Measurements from ENCODE around the gene IL1RAPL2. TPM values are rescaled to one million over a fixed set of nuclear protein-coding genes. Genes with fewer than 3 reads are reported as not detected.
"Not testable (repeated sequence)": the region's sequence is repeated elsewhere in the genome, so short reads cannot be mapped to it uniquely, and the experiment has no call there.

IL1RAPL2 gene
- polyA plus RNA-seq, 2 of the 4 experiments (the other 2 are of a cell fraction), result not detected

DNA sequence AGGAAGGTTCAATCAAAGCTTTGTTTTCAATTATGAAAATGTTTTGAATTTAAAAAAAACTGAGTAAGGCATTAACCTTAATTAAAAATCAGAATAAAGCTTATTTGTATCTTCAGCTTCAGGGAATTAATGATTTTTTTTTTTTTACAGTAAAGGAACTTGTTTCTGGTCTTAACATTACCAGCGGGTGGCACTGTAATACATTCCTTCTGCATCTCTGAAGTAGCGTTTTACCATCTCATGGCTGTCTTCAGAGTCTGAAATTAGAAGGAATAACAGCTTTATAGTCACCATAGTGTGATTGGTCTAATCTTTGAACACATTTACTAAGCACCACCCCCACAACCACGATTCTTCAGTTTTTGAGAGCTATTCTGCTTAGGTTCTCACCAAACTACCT is 102.6 kb downstream of the IL1RAPL2 start:
- Histone ChIP-seq H3K9me3 (no peaks in the 10 kb centered on the region), H3K4me1 (no peaks in the 10 kb centered on the region), H3K4me2 (no peak overlapping the region), H3K27ac (no peak overlapping the region), H3K4me3 (no peak overlapping the region)
- ATAC-seq, result no peak
- TF ChIP-seq RAD21 (conservative IDR thresholded peaks at IDR 0.05 in 1 of 2, IDR thresholded peaks at IDR 0.05 in 1 of 2), result peak in 1 of 2 experiments; percentile 18; a peak in 1 of 5 replicates
- TF ChIP-seq, protein P1, sequence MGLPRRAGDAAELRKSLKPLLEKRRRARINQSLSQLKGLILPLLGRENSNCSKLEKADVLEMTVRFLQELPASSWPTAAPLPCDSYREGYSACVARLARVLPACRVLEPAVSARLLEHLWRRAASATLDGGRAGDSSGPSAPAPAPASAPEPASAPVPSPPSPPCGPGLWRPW (IDR thresholded peaks at IDR 0.05), result no peak
- ChIA-PET POLR2A (no interaction called here), CTCF (interaction anchor here (0.6 to 1.0 kb wide), 3 partner anchors 8 to 1121 kb away, joined by 3 to 4 read pairs (median 3); no protein-coding TSS in a partner anchor)
- peak; percentile 0 to 4 for DNase-seq (ENCODE audit: low read depth in 1 of 2, low spot score in 1 of 2)
- FAIRE-seq, result peak; percentile 97
- 3% methylated on average over 3 of the region's 3 CpGs for WGBS (ENCODE audit: missing lambda C conversion rate)

DNA sequence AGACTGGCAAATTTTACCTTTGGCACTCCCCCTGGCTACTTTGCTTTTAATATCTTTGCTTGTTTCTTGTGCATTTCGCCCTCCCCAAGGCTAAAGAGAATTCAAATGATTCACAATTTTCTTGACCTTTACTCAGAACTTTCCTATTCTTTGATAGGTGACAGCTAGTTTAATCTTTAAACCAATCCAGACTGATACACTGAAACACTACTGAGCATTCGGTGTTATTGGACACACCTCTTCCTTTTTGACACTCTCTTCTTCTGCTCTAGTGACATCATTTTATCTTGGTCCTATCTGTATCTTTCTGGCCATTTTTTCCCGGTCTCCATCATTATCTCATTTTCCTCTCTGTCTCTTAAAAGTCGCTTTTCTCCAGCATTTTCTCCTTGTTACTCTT is 103.1 kb downstream of the IL1RAPL2 start:
- H3K27ac ChIP-seq, result no peak overlapping the region
- POLR2A ChIA-PET, result no interaction called here
- FAIRE-seq, result peak; percentile 56
- 3% methylated on average over 4 of the region's 4 CpGs for WGBS (ENCODE audit: missing lambda C conversion rate)
- DNase-seq (ENCODE audit: low read depth in 1 of 2, low spot score in 1 of 2), result no peak
- ATAC-seq, result no peak
- no peak overlapping the region for H3K4me2 ChIP-seq
- TF ChIP-seq RAD21 (conservative IDR thresholded peaks at IDR 0.05 in 1 of 2, IDR thresholded peaks at IDR 0.05 in 1 of 2), result no peak
- CTCF ChIA-PET, result interaction anchor here (0.6 to 1.0 kb wide), 2 partner anchors 9 to 1122 kb away, joined by 3 to 4 read pairs; no protein-coding TSS in a partner anchor
- H3K4me1 ChIP-seq, result no peaks in the 10 kb centered on the region
- no peaks in the 10 kb centered on the region for H3K9me3 ChIP-seq
- no peak overlapping the region for H3K4me3 ChIP-seq

DNA sequence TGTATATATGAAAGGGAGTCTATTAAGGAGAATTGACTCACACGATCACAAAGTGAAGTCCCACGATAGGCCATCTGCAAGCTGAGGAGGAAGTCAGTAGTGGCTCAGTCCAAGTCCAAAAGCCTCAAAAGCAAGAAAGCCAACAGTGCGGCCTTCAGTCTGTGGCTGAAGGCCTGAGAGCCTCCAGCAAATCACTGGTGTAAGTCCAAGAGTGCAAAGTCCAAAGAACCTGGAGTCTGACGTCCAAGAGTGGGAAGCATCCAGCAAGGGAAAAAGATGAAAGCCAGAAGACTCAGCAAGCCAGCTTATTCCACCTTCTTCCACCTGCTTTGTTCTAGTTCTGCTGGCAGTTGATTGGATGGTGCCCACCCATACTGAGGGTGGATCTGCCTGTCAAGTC is 104.1 kb downstream of the IL1RAPL2 start:
- H3K4me1 ChIP-seq, result no peaks in the 10 kb centered on the region
- no peak for ATAC-seq

DNA sequence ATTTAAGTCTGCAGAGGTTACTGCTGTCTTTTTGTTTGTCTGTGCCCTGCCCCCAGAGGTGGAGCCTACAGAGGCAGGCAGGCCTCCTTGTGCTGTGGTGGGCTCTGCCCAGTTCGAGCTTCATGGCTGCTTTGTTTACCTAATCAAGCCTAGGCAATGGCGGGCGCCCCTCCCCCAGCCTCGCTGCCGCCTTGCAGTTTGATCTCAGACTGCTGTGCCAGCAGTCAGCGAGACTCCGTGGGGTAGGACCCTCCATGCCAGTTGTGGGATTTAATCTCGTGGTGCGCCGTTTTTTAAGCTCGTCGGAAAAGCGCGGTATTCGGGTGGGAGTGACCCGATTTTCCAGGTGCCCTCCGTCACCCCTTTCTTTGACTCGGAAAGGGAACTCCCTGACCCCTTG is 111.5 kb downstream of the IL1RAPL2 start:
- H3K9me3 ChIP-seq; ATAC-seq; DNase-seq (ENCODE audit: low read depth in 1 of 2, low spot score in 1 of 2); POLR2A ChIA-PET; H3K4me3 ChIP-seq; CTCF ChIA-PET; H3K4me2 ChIP-seq; H3K4me1 ChIP-seq; FAIRE-seq; H3K27ac ChIP-seq: not testable (repeated sequence)
- 66% methylated on average over 15 of the region's 18 CpGs for WGBS (ENCODE audit: missing lambda C conversion rate)

More for the DNA sequence above, 104.1 kb downstream of the IL1RAPL2 start:
- 6% methylated on average over 4 of the region's 4 CpGs for WGBS (ENCODE audit: missing lambda C conversion rate)
- Histone ChIP-seq H3K9me3 (no peaks in the 10 kb centered on the region), H3K27ac (no peak overlapping the region), H3K4me3 (no peak overlapping the region), H3K4me2 (no peak overlapping the region)
- no peak for FAIRE-seq
- TF ChIP-seq, protein P2, sequence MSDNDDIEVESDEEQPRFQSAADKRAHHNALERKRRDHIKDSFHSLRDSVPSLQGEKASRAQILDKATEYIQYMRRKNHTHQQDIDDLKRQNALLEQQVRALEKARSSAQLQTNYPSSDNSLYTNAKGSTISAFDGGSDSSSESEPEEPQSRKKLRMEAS (IDR thresholded peaks at IDR 0.05), result no peak
- TF ChIP-seq FOSL2 (IDR thresholded peaks at IDR 0.05) (no peak), FOSL2 (CRISPR knock-in tag; IDR thresholded peaks at IDR 0.05) (no peak), ZFP36 (IDR thresholded peaks at IDR 0.05; ENCODE audit: borderline replicate concordance, partially characterized antibody) (no peak), NR3C1 (IDR thresholded peaks at IDR 0.05) (no peak), RFX5 (IDR thresholded peaks at IDR 0.05) (no peak), SREBF2 (IDR thresholded peaks at IDR 0.05) (no peak), RAD21 (conservative IDR thresholded peaks at IDR 0.05 in 1 of 2, IDR thresholded peaks at IDR 0.05 in 1 of 2) (no peak), ZSCAN20 (CRISPR knock-in tag; IDR thresholded peaks at IDR 0.05) (no peak)
- TF ChIP-seq, protein P1 (IDR thresholded peaks at IDR 0.05), result no peak
- TF ChIP-seq, protein P3, sequence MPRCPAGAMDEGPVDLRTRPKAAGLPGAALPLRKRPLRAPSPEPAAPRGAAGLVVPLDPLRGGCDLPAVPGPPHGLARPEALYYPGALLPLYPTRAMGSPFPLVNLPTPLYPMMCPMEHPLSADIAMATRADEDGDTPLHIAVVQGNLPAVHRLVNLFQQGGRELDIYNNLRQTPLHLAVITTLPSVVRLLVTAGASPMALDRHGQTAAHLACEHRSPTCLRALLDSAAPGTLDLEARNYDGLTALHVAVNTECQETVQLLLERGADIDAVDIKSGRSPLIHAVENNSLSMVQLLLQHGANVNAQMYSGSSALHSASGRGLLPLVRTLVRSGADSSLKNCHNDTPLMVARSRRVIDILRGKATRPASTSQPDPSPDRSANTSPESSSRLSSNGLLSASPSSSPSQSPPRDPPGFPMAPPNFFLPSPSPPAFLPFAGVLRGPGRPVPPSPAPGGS (IDR thresholded peaks at IDR 0.05), result no peak
- no peak for DNase-seq (ENCODE audit: low read depth in 1 of 2, low spot score in 1 of 2)
- ChIA-PET POLR2A (no interaction called here), CTCF (no interaction called here)

DNA sequence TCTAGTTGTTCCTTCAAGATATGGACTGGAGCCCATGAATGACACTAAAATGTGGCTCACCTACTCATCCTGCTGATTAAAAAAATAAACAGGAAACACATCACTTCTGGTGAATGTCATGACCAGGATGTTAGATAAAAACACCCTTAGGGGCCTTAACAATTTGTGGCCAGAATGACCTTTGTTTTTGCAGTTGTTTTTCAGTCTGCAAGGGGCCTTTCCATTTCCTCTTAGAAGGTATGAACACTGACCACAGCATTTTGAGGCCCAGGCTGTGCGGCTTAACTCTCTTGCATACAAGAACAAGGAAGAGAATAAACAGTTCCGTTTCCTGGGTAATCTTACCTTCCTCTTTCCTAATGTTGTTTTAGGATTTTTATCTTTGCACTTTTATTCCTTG is 113.2 kb downstream of the IL1RAPL2 start:
- no peak for FAIRE-seq
- 29% methylated on average over 2 of the region's 2 CpGs for WGBS (ENCODE audit: missing lambda C conversion rate)
- H3K4me3 ChIP-seq, result no peak overlapping the region
- ATAC-seq, result no peak
- no peak overlapping the region for H3K4me2 ChIP-seq
- no peak overlapping the region for H3K27ac ChIP-seq
- DNase-seq (ENCODE audit: low read depth in 1 of 2, low spot score in 1 of 2), result no peak
- ChIA-PET POLR2A (no interaction called here), CTCF (no interaction called here)
- no peaks in the 10 kb centered on the region for H3K9me3 ChIP-seq
- TF ChIP-seq ZSCAN20 (CRISPR knock-in tag; IDR thresholded peaks at IDR 0.05), result no peak
- no peaks in the 10 kb centered on the region for H3K4me1 ChIP-seq
